Lung (tissue), 12 donors: ENCODE measurements around the gene MIAT. TPM values are rescaled to one million over a fixed set of nuclear protein-coding genes. Genes with fewer than 3 reads are reported as not detected.

Experiments used
- ATAC-seq: fragments of 200-7000 bp; cut with Tn5 transposase; one replicate; pipeline ENCODE4 v1.9.1; 2020; ENCODE audit warnings: moderate number of reproducible peaks; ENCODE audit not compliant: insufficient read depth, low FRiP score
- DNase-seq, 3 donors: peaks; one replicate each; pipeline ENCODE4 v3.0.0-alpha.2; 2013 to 2017
- H3K27ac ChIP-seq, 2 donors: one replicate each; pipeline ENCODE4 v1.5.1; 2013; ENCODE audit warnings: mild to moderate bottlenecking in 2 of 2, moderate library complexity in 2 of 2, control low read depth in 1 of 2, inconsistent platforms in 1 of 2, low read depth in 1 of 2, low read length in 1 of 2
- H3K27me3 ChIP-seq, 3 donors: one replicate each; pipeline ENCODE4 v1.5.1; 2013; ENCODE audit warnings: low read length in 2 of 3; ENCODE audit not compliant: control insufficient read depth in 3 of 3, insufficient read depth in 3 of 3
- H3K36me3 ChIP-seq, 4 donors: one replicate each; pipeline ENCODE4 v1.5.1; 2013; ENCODE audit warnings: low read length in 4 of 4, mild to moderate bottlenecking in 1 of 4, moderate library complexity in 1 of 4; ENCODE audit not compliant: control insufficient read depth in 4 of 4, insufficient read depth in 4 of 4
- H3K4me1 ChIP-seq, 5 donors: one replicate each; pipeline ENCODE4 v1.5.1; 2013; ENCODE audit warnings: low read length in 5 of 5, mild to moderate bottlenecking in 2 of 5, moderate library complexity in 1 of 5; ENCODE audit not compliant: control insufficient read depth in 5 of 5, insufficient read depth in 5 of 5
- H3K4me3 ChIP-seq: one replicate; pipeline ENCODE4 v1.5.1; 2013; ENCODE audit warnings: mild to moderate bottlenecking, control low read depth, moderate library complexity
- H3K9ac ChIP-seq, 2 donors: one replicate each; pipeline ENCODE4 v1.5.1; 2013; ENCODE audit warnings: low read length in 2 of 2, control low read depth in 1 of 2; ENCODE audit not compliant: insufficient read depth in 1 of 2
- H3K9me3 ChIP-seq, 4 donors: one replicate each; pipeline ENCODE4 v1.5.1; 2013; ENCODE audit warnings: low read length in 3 of 4, mild to moderate bottlenecking in 1 of 4, moderate library complexity in 1 of 4; ENCODE audit not compliant: control insufficient read depth in 4 of 4, insufficient read depth in 3 of 4
- CTCF ChIP-seq: IDR thresholded peaks from 2 replicates; pipeline ENCODE4 v1.5.1; 2012; ENCODE audit warnings: mild to moderate bottlenecking; ENCODE audit errors: control extremely low read depth, extremely low read depth
- WGBS, 2 donors: extraction: QIAGEN DNeasy Blood & Tissue Kit; methylation state at CpG; one replicate each; pipeline ENCODE4 v1.1.7; 2013; 5-methylcytosine and 5-hydroxymethylcytosine counted together
- polyA plus RNA-seq, 2 donors: library from polyadenylated mRNA; stranded (reverse); fragments of 200-250 nt; gene quantifications; one replicate each; pipeline ENCODE4 v1.2.1, GENCODE V29; 2013
- total RNA-seq, 2 donors: library from RNA; depleted of rRNA in 1 of 2; stranded (reverse); fragments of >200 nt in 1 of 2; gene quantifications; one replicate each; pipeline ENCODE4 v1.2.1, GENCODE V29; 2014 to 2021
- donor health status: control.
- donor health status: control.
- donor health status: Bipolar disorder and iron deficiency.
- donor health status: healthy.
- donor health status: DM: yes; HTN: yes; CAD: no.

Gene MIAT
- total and polyA plus RNA-seq, 4 donors = 1.7 to 5.4 (median 4.8) TPM

DNA sequence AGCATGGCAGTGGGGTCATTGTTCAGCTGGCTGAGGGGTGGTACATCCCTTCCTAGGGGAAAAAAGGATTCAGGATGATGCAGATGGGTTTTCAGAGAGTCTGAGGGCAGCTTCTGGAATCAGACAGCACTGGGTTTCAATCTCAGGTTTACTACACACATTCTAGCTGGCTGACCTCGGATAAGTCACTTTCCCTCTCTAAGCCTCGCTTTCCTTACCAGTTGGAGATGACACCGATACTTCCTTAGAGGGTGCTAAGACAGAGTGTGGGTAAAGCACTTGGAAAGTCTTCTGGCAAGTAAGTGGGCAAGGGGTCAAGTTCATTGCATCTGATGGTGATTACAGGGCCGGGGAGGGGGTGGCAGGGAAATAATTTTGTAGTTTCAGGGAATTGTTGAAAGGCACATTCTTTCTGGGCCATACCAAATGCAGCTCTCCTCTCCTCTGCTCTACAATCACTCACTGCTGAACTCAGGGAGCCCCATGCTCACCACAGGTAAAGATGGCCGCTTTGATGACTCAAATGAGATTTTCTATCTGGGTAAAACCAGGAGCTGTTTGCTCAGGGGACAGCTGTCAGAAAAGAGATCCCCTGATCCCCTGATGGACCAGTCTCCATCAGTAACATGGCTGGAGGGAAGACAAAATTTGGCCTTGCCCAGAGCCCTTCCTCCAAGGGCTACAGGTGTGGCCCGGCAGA lies 6.5 kb upstream of the MIAT start:
- peaks cover 0 to 1% (median 0%) of the 10 kb centered on the region in 4 donors for H3K9me3 ChIP-seq
- WGBS, 2 donors = 83 to 89% methylated on average over 6 of the region's 6 CpGs
- no peak overlapping the region for H3K27ac ChIP-seq
- no peak overlapping the region for H3K9ac ChIP-seq
- H3K36me3 ChIP-seq = no peaks in the 10 kb centered on the region
- peaks cover 0 to 59% (median 38%) of the 10 kb centered on the region in 3 donors for H3K27me3 ChIP-seq
- no peak overlapping the region for H3K4me3 ChIP-seq
- ATAC-seq (no peak), DNase-seq (no peak)
- TF ChIP-seq CTCF = no peak
- no peaks in the 10 kb centered on the region for H3K4me1 ChIP-seq

- DNase-seq (no peak), ATAC-seq (no peak)
- Histone ChIP-seq H3K27ac (no peak overlapping the region), H3K4me3 (no peak overlapping the region), H3K9ac (no peak overlapping the region), H3K27me3 (peaks cover 0 to 63% (median 31%) of the 10 kb centered on the region in 3 donors), H3K9me3 (peaks cover 0 to 1% (median 0%) of the 10 kb centered on the region in 4 donors), H3K4me1 (no peaks in the 10 kb centered on the region), H3K36me3 (no peaks in the 10 kb centered on the region)
- WGBS, 2 donors = 70 to 76% methylated on average over 10 of the region's 10 CpGs
- no peak for TF ChIP-seq CTCF
Measured at GRCh38 chr22:26651815-26652214, 5.6 kb upstream of the MIAT start.

GRCh38 chr22:26658161-26658560 lies 773 bp downstream of the MIAT start:
- no peak overlapping the region for H3K27ac ChIP-seq
- no peak overlapping the region for H3K4me3 ChIP-seq
- no peak for TF ChIP-seq CTCF
- DNase-seq = no peak
- H3K9ac ChIP-seq = no peak overlapping the region
- WGBS, 2 donors = 5 to 6% methylated on average over 11 of the region's 11 CpGs
- no peaks in the 10 kb centered on the region for H3K9me3 ChIP-seq
- no peaks in the 10 kb centered on the region for H3K36me3 ChIP-seq
- H3K4me1 ChIP-seq = peaks cover 0 to 13% (median 0%) of the 10 kb centered on the region in 5 donors
- H3K27me3 ChIP-seq = peaks cover 0 to 63% (median 51%) of the 10 kb centered on the region in 3 donors
- ATAC-seq = no peak
